Measurements from ENCODE around the gene DUSP12.
"Not testable (repeated sequence)": the region's sequence is repeated elsewhere in the genome, so short reads cannot be mapped to it uniquely, and the experiment has no call there.

The DUSP12 gene

DNA sequence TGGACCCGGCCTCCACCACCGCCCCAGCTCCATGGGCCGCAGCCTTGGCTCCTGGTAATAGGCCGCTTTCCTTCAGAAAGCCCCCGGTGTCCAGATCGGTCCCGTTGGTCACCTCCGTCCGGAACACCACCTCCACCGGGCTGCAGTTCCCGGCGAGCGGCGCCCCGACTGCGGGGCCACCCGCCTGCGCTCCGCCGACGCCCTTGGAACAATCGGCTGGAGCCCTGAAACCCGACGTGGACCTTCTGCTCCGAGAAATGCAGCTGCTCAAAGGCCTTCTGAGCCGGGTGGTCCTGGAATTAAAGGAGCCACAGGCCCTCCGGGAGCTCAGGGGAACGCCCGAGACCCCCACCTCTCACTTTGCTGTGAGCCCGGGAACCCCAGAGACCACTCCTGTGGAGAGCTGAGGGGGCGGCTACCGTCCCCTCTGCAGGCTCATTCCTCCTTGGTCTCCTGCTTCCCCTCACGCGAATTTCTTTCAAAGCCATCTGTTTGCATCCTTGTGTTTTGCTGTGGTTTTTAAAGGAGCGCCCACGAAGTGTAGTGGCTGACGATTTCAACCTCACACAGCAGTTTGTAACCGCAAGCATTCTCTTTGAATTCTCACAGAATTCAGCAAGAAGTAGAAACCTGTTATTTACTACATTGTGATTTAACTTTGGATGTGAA, 22.2 kb upstream of the DUSP12 start:
- DNase-seq (ENCODE audit: low read depth in 2 of 2): no peak

DNA sequence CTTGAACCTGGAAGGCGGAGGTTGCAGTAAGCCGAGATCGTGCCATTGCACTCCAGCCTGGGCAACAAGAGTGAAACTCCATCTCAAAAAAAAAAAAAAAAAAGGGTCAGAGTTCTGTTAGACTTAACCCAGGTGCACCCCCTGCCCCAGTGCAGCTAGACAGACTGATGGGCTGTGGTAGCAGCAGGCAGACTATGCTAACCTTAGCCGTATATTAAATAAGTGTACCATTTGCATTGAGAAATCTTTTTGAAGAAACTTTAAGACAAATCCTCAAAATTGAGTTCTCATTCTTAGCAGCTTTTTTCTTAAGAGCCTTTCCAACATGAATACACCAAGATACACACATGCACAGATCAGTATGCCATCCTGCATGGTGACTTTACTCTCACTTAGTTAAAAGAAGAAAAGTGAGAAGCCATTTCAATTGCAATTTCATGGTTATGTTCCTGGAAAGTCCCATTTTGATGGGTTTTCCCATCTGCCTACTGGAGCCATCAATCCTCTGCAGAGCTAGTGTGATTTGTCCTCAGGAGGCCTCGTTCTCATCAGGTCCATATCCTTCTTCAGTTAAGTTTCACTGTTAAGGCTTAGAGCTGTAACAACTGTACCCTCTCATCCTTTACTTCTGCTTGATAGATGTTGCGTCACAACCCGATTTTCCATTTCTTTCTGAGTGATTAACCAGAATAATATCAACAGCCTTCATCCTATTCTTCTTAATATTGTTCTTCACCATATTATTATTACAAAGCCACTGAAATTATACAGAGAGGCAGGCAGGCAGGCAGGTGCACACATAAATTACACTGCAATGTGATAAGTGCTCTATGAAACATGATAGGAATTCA, 21.0 kb upstream of the DUSP12 start:
- no peak for DNase-seq (ENCODE audit: low read depth in 2 of 2)

DNA sequence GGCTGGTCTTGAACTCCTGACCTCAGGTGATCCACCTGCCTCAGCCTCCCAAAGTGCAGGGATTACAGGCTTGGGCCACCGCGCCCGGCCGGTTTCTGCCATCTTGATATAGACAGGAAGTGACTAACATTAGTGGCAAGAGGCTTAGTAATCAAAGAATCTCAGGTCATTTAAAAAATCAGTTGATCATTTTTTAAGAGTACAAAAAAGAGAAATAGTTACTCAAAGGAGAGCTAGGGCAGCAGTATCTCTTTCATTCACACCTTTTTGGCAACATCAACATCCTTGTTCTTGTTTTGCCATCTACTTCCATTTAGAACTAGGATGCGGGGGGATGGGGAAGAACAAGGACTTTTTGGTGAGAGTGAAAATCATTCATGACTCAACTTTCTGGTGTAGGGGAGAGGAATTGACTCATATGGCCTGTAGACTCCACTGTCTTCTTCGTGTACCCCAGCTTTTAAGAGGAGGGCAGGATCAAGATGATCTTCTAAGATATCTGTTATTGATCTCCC, 19.5 kb upstream of the DUSP12 start:
- no peak for DNase-seq (ENCODE audit: low read depth in 2 of 2)

DNA sequence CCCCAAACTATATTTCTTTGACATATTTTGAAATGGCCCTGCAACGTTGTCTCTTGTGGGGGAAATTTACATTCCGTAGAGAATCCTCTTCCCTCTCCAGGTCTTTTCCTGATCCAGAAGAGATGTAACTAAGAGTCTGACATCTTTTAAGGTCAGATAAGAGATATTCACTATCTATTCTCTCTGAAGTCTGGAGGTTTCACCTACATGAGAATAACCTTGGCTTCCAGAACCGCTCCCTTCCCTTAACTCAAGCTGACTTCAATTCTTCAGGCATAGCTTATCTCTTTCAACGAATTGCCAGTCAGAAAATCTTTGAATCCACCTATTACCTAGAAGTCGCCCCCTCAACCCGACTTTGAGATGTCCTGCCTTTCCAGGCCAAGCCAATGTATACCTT, 18.3 kb upstream of the DUSP12 start:
- DNase-seq (ENCODE audit: low read depth in 2 of 2): no peak

DNA sequence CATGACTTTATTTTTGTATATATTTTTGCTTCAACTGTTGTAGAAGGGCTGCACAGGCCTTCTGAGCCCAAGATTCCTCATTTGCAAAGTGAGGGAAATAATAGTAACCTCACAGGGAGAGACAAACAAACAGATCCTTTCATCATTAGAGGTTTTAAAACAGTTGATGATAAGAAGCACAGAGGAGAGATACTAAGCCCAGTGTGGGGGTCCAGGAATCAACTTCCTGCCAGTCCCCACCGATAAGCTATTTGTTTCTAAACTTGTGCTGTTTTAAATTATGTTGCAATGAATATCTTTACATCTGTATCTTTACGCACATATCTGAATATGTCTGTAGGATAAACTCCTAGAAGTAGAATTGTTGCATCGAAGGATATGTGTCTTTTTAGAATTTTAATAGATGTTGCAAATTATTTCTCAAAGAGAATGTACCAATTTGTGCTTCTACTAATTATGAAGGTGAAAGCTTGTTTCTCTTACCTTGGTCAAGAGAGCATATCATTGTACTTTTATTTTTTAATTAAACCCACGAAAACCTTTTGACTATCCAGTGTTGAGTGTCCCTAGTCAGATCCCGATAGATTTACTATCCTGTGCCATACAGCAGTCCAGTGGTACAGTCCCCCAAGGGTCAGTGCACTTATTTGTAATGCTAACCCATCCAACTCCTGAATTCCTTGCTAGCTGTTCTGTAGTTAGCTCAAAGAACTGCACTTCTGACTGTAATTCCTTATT, 17.4 kb upstream of the DUSP12 start:
- DNase-seq (ENCODE audit: low read depth in 2 of 2): no peak

DNA sequence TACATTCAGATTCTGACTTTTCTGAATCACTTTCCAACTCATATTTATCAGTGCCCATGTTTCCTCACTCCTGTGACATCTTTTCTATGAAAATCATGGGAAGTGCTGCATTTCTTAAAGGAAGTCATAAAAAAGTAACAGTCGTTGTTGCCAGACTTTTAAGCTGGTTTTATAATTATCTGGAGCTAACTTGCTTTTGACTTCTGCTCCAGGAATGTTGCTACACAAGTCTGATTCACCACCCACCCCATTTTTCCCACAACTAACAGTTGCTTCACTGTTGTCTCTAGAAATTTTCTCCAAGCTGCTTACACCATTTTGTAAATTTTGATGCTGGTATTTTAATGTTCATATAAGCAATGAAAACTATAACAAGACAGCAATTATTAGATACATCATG, 16.1 kb upstream of the DUSP12 start:
- DNase-seq (ENCODE audit: low read depth in 2 of 2): no peak

DNA sequence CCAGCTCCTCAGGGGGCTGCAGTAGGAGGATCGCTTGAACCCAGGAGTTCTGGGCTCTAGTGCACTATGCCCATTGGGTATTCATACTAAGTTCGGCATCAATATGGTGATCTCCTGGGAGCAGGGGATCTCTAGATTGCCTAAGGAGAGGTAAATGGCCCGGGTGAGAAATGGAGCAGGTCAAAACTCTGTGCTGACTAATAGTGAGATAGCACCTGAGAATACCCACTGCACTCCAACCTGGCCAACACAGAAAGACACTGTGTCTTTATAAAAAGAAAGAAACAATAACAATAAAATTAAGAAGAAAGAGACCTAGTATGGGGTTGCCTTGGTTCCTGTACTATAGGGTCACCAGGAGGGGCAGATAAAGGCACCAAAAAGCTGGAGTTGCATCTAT, 13.7 kb upstream of the DUSP12 start:
- DNase-seq (ENCODE audit: low read depth in 2 of 2): no peak

DNA sequence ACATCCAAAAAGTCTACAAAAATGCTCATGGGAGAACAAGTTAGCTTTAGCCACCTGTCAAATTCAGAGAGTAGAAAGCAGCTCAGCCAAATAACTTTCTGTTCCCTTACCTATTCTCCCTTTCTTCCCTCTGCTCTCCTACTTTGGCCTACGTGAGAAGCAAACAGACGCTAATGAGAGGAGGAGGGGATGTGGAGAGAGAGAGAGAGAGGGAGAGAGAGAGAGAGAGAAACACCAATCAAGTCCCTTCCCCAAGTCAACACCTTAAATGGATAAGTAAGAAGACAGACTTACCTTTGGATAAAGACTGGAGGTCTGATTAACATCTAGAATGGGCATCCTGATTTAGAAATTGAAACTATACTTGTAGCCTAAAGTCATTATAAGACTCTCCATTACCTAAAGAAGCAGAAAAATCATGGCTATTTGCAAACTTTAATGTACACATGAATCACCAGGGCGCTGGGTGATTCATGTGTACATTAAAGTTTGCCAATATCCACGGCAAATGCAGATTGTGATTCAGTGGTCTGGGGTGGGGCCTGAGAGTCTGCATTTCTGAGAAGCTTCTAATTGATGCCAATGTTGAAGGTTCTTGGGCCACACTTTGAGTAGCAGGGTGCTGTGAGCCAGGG, 13.1 kb upstream of the DUSP12 start:
- DNase-seq (ENCODE audit: low read depth in 2 of 2): no peak

DNA sequence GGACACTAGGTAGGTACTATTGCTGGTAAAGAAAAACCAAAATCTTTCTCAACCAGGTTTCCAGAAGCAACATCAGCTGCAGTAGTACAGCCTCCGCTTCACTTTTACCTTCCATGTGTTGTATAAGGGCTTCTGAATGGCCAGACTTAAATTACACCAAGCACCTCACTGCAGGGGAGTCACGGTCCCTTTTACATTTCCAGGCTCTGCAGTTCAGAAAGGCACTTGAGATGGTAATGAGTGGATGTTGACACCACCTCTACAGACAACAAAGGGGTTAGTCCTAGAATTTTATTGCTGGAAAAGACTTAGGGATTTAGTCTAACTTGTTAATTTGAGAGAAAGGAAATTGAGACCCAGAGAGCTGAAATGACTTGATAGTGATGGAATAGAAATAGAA, 12.0 kb upstream of the DUSP12 start:
- no peak for DNase-seq (ENCODE audit: low read depth in 2 of 2)

DNA sequence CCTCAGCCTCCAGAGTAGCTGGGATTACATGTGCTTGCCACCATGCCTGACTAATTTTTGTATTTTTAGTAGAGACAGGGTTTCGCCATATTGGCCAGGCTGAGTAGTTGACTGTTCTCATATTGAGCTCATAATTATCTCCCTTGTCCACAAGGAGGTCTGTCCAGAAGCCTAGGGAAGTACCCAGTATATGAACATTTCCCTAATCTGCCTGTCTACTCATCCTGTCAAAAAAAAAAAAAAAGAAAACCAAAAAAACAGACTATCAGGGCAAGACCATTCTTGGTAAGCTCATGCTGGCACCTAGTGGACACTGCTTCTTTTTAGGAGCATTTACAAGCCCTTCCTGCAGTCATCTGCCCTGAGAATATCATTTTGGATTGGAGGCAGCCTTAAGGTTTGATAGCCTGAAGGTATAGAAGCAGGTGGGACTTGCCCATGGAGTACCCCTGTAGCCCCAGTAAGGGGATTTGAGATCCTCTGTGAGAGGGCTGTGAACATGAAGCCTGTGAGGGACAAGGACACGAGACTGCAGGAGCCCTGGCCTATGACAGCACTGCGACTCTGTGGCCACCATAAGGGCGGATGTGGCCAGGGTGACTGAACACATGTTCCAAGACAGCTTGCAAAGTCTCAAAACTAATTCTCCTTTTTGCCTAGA, 10.8 kb upstream of the DUSP12 start:
- DNase-seq (ENCODE audit: low read depth in 2 of 2): no peak

DNA sequence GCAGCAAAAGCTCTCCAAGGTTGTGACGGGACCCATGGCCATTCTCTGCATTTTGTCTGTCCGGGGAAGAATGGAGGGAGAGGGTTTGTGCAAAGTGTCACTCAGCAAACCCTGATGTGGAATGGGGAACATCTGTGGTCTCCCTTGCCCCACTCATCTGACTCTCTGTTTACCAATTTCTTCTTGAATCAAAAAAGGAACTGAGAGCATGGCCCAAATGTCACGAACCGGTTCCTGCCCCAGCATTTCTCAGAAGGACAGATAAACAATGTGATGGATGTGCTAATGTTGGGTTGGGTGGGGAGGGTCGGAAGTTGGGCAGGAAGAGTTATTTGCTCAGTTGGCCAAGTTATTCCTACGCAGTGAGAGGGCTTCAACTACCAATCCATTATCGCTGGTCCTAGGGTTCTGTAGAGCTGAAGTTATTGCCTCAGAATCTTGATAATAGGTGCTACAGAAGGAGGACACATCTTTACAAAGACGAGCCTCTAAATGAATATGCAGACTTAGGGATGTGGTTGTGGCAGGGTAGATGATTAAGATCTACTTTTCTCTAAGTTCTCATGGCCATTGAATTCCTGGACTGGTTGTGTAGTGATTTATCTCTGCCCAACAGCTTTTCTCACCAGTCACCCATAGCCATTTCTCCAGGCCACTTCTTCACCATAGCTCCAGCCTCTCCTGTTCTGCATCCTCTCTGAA, 9.6 kb upstream of the DUSP12 start:
- DNase-seq (ENCODE audit: low read depth in 2 of 2): no peak

DNA sequence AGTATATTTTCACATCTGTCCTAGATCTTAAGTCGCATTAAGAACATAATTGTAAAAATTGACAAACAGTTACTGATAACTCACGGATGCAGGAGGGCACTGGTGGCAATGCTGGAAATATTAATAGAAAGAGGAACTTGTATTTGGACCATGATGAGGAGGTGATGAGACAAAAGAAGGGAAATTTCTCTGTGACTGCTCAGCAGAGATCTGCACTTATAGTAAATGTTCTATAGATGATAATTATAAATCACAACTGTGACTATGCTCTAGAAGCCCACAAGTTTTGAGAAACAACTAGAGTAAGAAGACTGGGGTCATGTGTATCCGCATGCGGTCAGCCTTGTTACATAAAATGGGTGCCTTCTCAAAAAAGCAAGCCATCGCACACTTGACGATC, 8.7 kb upstream of the DUSP12 start:
- DNase-seq (ENCODE audit: low read depth in 2 of 2): no peak

DNA sequence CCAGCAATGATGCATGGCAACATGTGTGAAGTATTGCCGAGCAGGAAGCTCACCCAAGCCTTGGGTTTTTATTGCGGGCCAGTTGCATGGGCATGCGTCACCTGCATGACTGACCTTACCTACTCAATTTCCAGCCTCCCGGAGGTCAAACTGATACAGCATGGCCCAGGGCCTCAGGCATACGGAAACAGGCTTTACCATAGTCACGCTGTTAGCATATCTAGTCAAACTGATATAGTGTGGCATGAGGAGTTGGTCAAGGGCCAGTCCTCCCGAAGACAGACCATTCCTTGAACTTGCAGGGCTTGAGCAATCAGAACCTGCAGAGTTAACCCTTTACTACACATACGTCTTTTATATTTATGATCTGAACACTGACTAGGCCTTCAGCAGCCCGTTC, 6.4 kb upstream of the DUSP12 start:
- DNase-seq (ENCODE audit: low read depth in 2 of 2): no peak

DNA sequence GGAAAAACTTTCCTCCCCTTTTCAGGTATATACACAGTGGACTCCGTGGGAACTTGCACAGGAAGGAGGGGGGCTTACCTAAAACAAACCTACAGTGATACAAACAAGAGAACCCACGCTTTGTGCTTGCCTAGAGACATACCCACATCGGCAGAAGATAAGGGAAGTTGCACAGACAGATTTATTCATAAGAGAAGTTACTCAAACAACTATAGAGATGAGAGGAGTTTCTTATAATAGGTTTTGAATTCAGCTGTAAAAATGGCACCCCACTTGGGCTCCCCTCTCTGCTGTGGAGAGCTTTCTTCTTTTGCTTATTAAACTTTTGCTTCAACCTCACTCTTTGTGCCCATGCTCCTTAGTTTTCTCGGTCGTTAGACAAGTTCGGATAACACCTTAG, 1.8 kb upstream of the DUSP12 start:
- DNase-seq (ENCODE audit: low read depth in 2 of 2): no peak

DNA sequence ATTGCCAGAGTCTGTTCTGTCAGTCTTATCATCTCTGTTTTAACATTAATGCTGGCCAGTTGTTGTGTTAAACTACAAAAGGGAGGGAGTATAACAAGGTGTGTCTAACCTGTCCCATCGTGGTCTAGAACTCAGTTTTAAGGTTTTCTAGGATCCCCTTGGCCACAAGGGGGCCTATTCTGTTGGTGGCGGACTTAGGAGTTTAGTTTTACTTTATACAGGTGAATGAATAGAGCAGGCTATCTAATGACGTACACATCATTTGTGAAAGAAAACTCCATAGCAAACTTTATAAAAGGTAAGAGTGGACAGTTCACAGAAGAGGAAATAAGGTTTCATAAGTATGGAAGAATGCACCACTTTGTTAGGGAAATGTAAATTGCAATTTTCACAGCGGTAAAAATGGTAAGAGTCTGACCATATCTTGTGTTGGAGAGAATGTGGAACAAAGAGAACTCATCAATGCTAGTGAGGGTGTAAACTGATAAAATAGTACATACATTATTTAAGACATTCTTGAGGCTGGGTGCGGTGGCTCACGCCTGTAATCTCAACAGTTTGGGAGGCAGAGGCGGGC, 14.0 kb downstream of the DUSP12 start:
- no peak for DNase-seq (ENCODE audit: low read depth in 2 of 2)

DNA sequence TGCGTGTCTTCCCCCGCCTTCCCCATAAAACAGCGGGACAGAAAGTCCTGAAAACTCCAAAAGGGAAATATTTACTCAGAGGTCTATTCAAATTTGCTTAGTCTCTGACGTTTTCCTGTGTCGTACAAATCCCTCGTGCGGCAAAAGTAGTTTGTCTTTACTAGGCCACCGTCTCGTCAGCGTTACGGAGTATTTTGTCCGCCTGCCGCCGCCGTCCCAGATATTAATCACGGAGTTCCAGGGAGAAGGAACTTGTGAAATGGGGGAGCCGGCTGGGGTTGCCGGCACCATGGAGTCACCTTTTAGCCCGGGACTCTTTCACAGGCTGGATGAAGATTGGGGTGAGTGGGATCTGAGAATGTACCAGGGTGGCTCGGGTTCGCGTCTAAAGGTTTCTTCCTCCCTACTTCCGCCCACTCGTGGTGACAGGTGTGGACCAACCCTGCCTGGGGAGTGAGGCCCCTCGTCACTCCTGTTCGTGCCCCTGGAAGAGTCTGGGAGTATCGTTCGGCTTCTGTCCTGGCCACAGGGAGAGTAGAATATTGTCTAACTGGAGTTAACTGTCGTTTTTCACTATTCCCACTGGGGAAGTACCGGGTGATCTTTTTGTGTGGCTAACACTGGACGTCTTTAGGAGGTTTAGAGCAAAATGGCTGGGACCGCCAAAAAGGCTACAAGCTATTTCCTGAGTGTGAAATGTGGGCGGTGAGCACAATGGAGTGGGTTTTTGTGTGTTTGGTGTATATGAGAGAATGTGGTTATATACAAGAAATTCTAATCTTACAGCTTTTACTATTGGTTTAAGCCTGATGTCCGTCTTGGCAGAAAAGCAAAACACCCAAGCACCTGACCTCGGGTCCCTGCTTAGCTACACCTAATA, 16.8 kb downstream of the DUSP12 start, which contains the start of gene ATF6:
Gene ATF6, plus strand, starts transcription at position 219 of the 880 bp plus-strand sequence. Its CDS starts 41 bp downstream, at position 260.
- DNase-seq (ENCODE audit: low read depth in 2 of 2): peak; percentile 39 to 54

DNA sequence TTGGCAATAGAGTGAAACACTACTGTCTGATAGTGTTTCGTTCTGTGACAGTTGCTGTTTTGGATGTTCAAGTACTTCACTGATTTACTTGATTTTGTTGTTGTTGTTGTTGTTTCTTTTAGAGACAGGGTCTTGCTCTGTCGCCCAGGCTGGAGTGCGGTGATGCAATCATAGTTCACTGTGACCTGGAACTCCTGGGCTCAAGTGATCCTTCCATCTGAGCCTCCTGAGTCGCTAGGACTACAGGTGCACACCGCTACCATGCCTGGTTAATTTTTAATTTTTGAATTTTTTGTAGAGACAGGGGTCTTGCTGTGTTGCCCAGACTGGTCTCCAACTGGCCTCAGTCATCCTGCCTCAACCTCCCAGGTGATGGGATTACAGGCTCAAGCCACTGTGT, 18.9 kb downstream of the DUSP12 start:
- DNase-seq (ENCODE audit: low read depth in 2 of 2): no peak

DNA sequence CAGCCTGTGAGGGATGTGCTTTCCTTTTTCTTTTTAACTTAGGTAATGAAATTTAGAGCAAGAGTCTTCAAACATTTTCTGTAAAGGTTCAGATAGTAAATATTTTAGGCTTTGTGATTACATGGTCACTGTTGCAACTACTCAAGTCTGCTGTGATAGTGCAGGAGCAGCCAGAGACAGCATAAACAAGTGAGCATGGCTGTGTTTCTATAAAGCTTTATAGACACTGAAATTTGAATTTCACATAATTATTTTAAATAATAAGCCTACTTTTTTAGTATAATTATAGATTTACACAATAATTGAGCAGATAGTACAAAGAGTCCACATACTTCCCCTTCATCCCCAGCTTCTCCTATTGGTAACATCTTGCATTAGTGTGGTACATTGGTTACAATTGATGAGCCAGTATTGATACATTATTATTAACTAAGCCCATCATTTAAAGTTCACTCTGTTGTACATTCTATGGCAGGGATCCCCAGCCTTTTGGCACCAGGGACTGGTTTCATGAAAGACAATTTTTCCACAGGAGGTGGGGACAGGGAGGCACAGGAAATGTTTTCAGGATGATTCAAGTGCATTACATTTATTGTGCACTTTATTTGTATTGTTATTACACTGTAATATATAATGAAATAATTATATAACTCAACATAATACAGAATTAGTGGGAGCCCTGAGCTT, 19.5 kb downstream of the DUSP12 start:
- DNase-seq (ENCODE audit: low read depth in 2 of 2): no peak

DNA sequence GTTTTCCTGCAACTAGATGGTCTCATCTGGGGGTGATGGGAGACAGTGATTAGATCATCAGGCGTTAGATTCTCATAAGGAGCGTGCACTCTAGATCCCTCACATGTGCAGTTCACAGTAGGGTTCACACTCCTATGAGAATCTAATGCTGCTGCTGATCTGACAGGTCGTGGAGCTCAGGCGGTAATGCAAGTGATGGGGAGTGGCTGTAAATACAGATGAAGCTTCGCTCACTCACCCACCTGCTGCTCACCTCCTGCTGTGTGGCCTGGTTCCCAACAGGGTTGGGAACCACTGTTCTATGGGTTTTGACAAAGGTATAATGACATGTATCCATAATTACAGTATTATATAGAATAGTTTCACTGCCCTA, 20.1 kb downstream of the DUSP12 start:
- not testable (repeated sequence) for DNase-seq (ENCODE audit: low read depth in 2 of 2)
